Stimulated activated memory B cell treated with anti-CD40 and anti-IgM and Interleukin-4, amounts not matched to agents 10 μg/mL and 1 μg/mL and 100 μg/mL, for 72 hours (primary cell): Measurements from ENCODE around the gene PCDHB11.
A peak's percentile ranks its signal among the peaks of the same experiment; 100 is the strongest.
"Not testable (repeated sequence)": the region's sequence is repeated elsewhere in the genome, so short reads cannot be mapped to it uniquely, and the experiment has no call there.

Source experiments
- ATAC-seq: fragments of 150-1000 bp; cut with Tn5 transposase; 2 replicates; pipeline ENCODE4 v1.10.0; 2021
- H3K27ac Mint-ChIP-seq: one replicate; pipeline ENCODE4 v1.8.0; 2022; ENCODE audit warnings: mild to moderate bottlenecking, mixed read lengths
- H3K27me3 Mint-ChIP-seq: one replicate; pipeline ENCODE4 v1.8.0; 2022; ENCODE audit warnings: mixed read lengths
- H3K36me3 Mint-ChIP-seq: one replicate; pipeline ENCODE4 v1.8.0; 2022; ENCODE audit warnings: mixed read lengths
- H3K4me1 Mint-ChIP-seq: one replicate; pipeline ENCODE4 v1.8.0; 2022; ENCODE audit warnings: mixed read lengths
- H3K4me3 Mint-ChIP-seq: one replicate; pipeline ENCODE4 v1.8.0; 2022; ENCODE audit warnings: mild to moderate bottlenecking, moderate library complexity, mixed read lengths
- H3K9me3 Mint-ChIP-seq: one replicate; pipeline ENCODE4 v1.8.0; 2022; ENCODE audit warnings: mixed read lengths

Gene PCDHB11

GRCh38 chr5:141210849-141211248 is 11.4 kb downstream of the PCDHB11 start:
- ATAC-seq, H3K27ac Mint-ChIP-seq, H3K36me3 Mint-ChIP-seq, H3K4me1 Mint-ChIP-seq, H3K4me3 Mint-ChIP-seq: not testable (repeated sequence)
- H3K9me3 Mint-ChIP-seq: peaks cover 11% of the 10 kb centered on the region
- peaks cover 54% of the 10 kb centered on the region for H3K27me3 Mint-ChIP-seq

- not testable (repeated sequence) for H3K36me3 Mint-ChIP-seq, H3K4me3 Mint-ChIP-seq, H3K4me1 Mint-ChIP-seq, H3K27ac Mint-ChIP-seq, ATAC-seq
- H3K9me3 Mint-ChIP-seq: peaks cover 19% of the 10 kb centered on the region
- peaks cover 46% of the 10 kb centered on the region for H3K27me3 Mint-ChIP-seq
These were observed 14.4 kb downstream of the PCDHB11 start, which contains the start of gene PCDHB13 for GRCh38 chr5:141213656-141214339. TSS of gene PCDHB13 (plus strand) at chr5:141213919. CDS start at chr5:141214124, 205 bp downstream.

- not testable (repeated sequence) for H3K36me3 Mint-ChIP-seq, ATAC-seq, H3K4me3 Mint-ChIP-seq, H3K27ac Mint-ChIP-seq, H3K4me1 Mint-ChIP-seq
- peaks cover 23% of the 10 kb centered on the region for H3K9me3 Mint-ChIP-seq
- H3K27me3 Mint-ChIP-seq: peaks cover 49% of the 10 kb centered on the region
These were observed 15.2 kb downstream of the PCDHB11 start for GRCh38 chr5:141214583-141214982.

GRCh38 chr5:141215504-141215903 is 16.1 kb downstream of the PCDHB11 start:
- Mint-ChIP-seq H3K27me3 (peaks cover 59% of the 10 kb centered on the region), H3K9me3 (peaks cover 29% of the 10 kb centered on the region)
- H3K4me3 Mint-ChIP-seq, H3K4me1 Mint-ChIP-seq, ATAC-seq, H3K36me3 Mint-ChIP-seq, H3K27ac Mint-ChIP-seq: not testable (repeated sequence)

GRCh38 chr5:141216035-141216434 is 16.6 kb downstream of the PCDHB11 start:
- not testable (repeated sequence) for H3K4me3 Mint-ChIP-seq, H3K27ac Mint-ChIP-seq, H3K36me3 Mint-ChIP-seq, ATAC-seq, H3K4me1 Mint-ChIP-seq
- peaks cover 64% of the 10 kb centered on the region for H3K27me3 Mint-ChIP-seq
- H3K9me3 Mint-ChIP-seq: peaks cover 27% of the 10 kb centered on the region

GRCh38 chr5:141223112-141223783 is 23.8 kb downstream of the PCDHB11 start, which contains the start of gene PCDHB14:
TSS of gene PCDHB14 (plus strand) at chr5:141223343. CDS start at chr5:141223506, 163 bp downstream.
- Mint-ChIP-seq H3K36me3 (no peaks in the 10 kb centered on the region), H3K9me3 (peaks cover 22% of the 10 kb centered on the region), H3K4me1 (no peaks in the 10 kb centered on the region), H3K4me3 (peak within 1 kb of the TSS; percentile 21), H3K27ac (no peak within 1 kb of the TSS), H3K27me3 (peaks cover 40% of the 10 kb centered on the region)
- no peak for ATAC-seq

- peaks cover 27% of the 10 kb centered on the region for H3K27me3 Mint-ChIP-seq
These were observed 25.4 kb downstream of the PCDHB11 start for GRCh38 chr5:141224844-141225243.

GRCh38 chr5:141225421-141225820 is 26.0 kb downstream of the PCDHB11 start:
- H3K4me1 Mint-ChIP-seq, H3K36me3 Mint-ChIP-seq, H3K27ac Mint-ChIP-seq, ATAC-seq, H3K4me3 Mint-ChIP-seq: not testable (repeated sequence)
- Mint-ChIP-seq H3K27me3 (peaks cover 21% of the 10 kb centered on the region), H3K9me3 (peaks cover 10% of the 10 kb centered on the region)

More at GRCh38 chr5:141224844-141225243, 25.4 kb downstream of the PCDHB11 start:
- H3K27ac Mint-ChIP-seq, H3K4me1 Mint-ChIP-seq, ATAC-seq, H3K4me3 Mint-ChIP-seq, H3K36me3 Mint-ChIP-seq: not testable (repeated sequence)
- peaks cover 15% of the 10 kb centered on the region for H3K9me3 Mint-ChIP-seq

- Mint-ChIP-seq H3K27me3 (peaks cover 22% of the 10 kb centered on the region), H3K36me3 (no peaks in the 10 kb centered on the region), H3K27ac (no peak overlapping the region), H3K9me3 (peaks cover 24% of the 10 kb centered on the region), H3K4me1 (no peaks in the 10 kb centered on the region), H3K4me3 (no peak overlapping the region)
- no peak for ATAC-seq
These were observed 34.8 kb downstream of the PCDHB11 start for GRCh38 chr5:141234109-141234667.

GRCh38 chr5:141235922-141236321 is 36.5 kb downstream of the PCDHB11 start:
- not testable (repeated sequence) for H3K4me3 Mint-ChIP-seq, H3K36me3 Mint-ChIP-seq, H3K4me1 Mint-ChIP-seq, H3K27ac Mint-ChIP-seq, ATAC-seq
- H3K9me3 Mint-ChIP-seq: peaks cover 33% of the 10 kb centered on the region
- peaks cover 22% of the 10 kb centered on the region for H3K27me3 Mint-ChIP-seq

GRCh38 chr5:141236516-141237313 is 37.3 kb downstream of the PCDHB11 start:
- Mint-ChIP-seq H3K9me3 (peaks cover 32% of the 10 kb centered on the region), H3K27me3 (peaks cover 22% of the 10 kb centered on the region), H3K27ac (no peak overlapping the region), H3K4me3 (no peak overlapping the region), H3K4me1 (no peaks in the 10 kb centered on the region), H3K36me3 (peaks cover 6% of the 10 kb centered on the region)
- ATAC-seq: no peak

- no peak for ATAC-seq
- H3K36me3 Mint-ChIP-seq: peaks cover 12% of the 10 kb centered on the region
- H3K27ac Mint-ChIP-seq: no peak overlapping the region
- peaks cover 32% of the 10 kb centered on the region for H3K9me3 Mint-ChIP-seq
- peaks cover 26% of the 10 kb centered on the region for H3K27me3 Mint-ChIP-seq
- no peaks in the 10 kb centered on the region for H3K4me1 Mint-ChIP-seq
- H3K4me3 Mint-ChIP-seq: no peak overlapping the region
These were observed 42.1 kb downstream of the PCDHB11 start for GRCh38 chr5:141241496-141241895.

GRCh38 chr5:141245250-141245717 is 45.9 kb downstream of the PCDHB11 start, which contains the start of gene PCDHB15:
TSS of gene PCDHB15 (plus strand) at chr5:141245395. CDS start at chr5:141245579, 184 bp downstream.
- H3K27me3 Mint-ChIP-seq: peaks cover 26% of the 10 kb centered on the region
- peaks cover 17% of the 10 kb centered on the region for H3K36me3 Mint-ChIP-seq
- H3K4me1 Mint-ChIP-seq: no peaks in the 10 kb centered on the region
- peaks cover 37% of the 10 kb centered on the region for H3K9me3 Mint-ChIP-seq
- ATAC-seq: no peak
- no peak within 1 kb of the TSS for H3K4me3 Mint-ChIP-seq
- no peak within 1 kb of the TSS for H3K27ac Mint-ChIP-seq

- peaks cover 25% of the 10 kb centered on the region for H3K9me3 Mint-ChIP-seq
- peaks cover 13% of the 10 kb centered on the region for H3K36me3 Mint-ChIP-seq
- not testable (repeated sequence) for ATAC-seq, H3K4me1 Mint-ChIP-seq, H3K4me3 Mint-ChIP-seq, H3K27ac Mint-ChIP-seq
- H3K27me3 Mint-ChIP-seq: peaks cover 26% of the 10 kb centered on the region
These were observed 47.5 kb downstream of the PCDHB11 start for GRCh38 chr5:141246971-141247370.

- Mint-ChIP-seq H3K27me3 (peaks cover 26% of the 10 kb centered on the region), H3K36me3 (peaks cover 13% of the 10 kb centered on the region), H3K9me3 (peaks cover 24% of the 10 kb centered on the region)
- H3K4me1 Mint-ChIP-seq, ATAC-seq, H3K27ac Mint-ChIP-seq, H3K4me3 Mint-ChIP-seq: not testable (repeated sequence)
These were observed 48.0 kb downstream of the PCDHB11 start for GRCh38 chr5:141247434-141247833.
